Esophagus muscularis mucosa (tissue), 4 donors: ENCODE measurements around the gene RHCG.

Source experiments
- CTCF ChIP-seq, 3 experiments: fragments of 200-600 bp in 2 of 3; fragments of 450-650 bp in 1 of 3; sonication (generic) in 2 of 3; IDR thresholded peaks; one replicate each; pipeline ENCODE4 v1.5.1; 2017 to 2019; ENCODE audit warnings: antibody characterized with exemption in 3 of 3, mild to moderate bottlenecking in 2 of 3, moderate library complexity in 1 of 3
- EP300 ChIP-seq: sonication (generic); formaldehyde crosslinking; IDR thresholded peaks from one replicate; pipeline ENCODE4 v1.6.1; 2017; ENCODE audit warnings: antibody characterized with exemption
- POLR2A ChIP-seq: fragments of 450-650 bp; IDR thresholded peaks from one replicate; pipeline ENCODE4 v1.6.1; 2017; ENCODE audit warnings: antibody characterized with exemption, moderate library complexity, mild to moderate bottlenecking, low read depth

DNA sequence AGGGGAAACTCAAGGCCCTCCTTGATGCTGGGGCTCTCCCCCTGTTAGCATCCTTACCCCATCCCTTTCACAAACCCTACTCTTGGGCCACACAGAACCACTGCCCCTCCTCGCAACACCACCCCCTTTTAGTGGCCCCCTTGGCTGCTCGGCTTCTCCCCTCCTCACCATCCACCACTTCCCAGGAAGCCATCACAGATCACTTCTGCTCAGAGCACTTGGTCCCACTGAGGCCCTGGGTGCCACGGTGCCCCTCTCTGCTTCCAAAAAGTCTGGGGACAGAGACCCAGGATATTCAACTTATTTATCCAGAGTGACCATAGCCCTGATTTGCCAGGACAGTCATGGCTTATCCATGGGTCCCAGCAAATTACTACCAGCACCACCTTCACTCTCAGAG is 2.4 kb downstream of the RHCG start:
- TF ChIP-seq CTCF (IDR thresholded peaks at IDR 0.05) (no peak), EP300 (no peak), POLR2A (no peak)
